Breast epithelium (tissue), 4 donors: ENCODE results near the gene CDH16. TPM values are rescaled to one million over a fixed set of nuclear protein-coding genes. Genes with fewer than 3 reads are reported as not detected.
A peak's percentile ranks its signal among the peaks of the same experiment; 100 is the strongest.

ENCODE experiments used
- DNase-seq, 2 donors: peaks; one replicate each; pipeline ENCODE4 v3.0.0-alpha.2; 2019; ENCODE audit warnings: low spot score in 2 of 2
- H3K27ac ChIP-seq, 2 donors: fragments of 200-600 bp; sonication (generic) in 1 of 2; one replicate each; pipeline ENCODE4 v1.5.1; 2016 to 2019; ENCODE audit warnings: mild to moderate bottlenecking in 1 of 2
- H3K27me3 ChIP-seq, 2 donors: fragments of 200-600 bp; sonication (generic) in 1 of 2; one replicate each; pipeline versions ENCODE4 v1.5.1 to v1.6.0; 2017 to 2019; ENCODE audit warnings: control low read depth in 1 of 2, mild to moderate bottlenecking in 1 of 2
- H3K36me3 ChIP-seq: fragments of 200-600 bp; one replicate; pipeline ENCODE4 v1.5.1; 2019
- H3K4me1 ChIP-seq, 2 donors: fragments of 200-600 bp; sonication (generic); one replicate each; pipeline ENCODE4 v1.5.1; 2016 to 2019; ENCODE audit warnings: control low read depth in 1 of 2
- H3K4me3 ChIP-seq, 3 donors: fragments of 200-600 bp; sonication (generic); 1 replicate in 2 of 3; 2 replicates in 1 of 3; pipeline ENCODE4 v1.5.1; 2016 to 2019; ENCODE audit warnings: mild to moderate bottlenecking in 3 of 3, moderate library complexity in 2 of 3
- H3K9me3 ChIP-seq, 2 donors: fragments of 200-600 bp; sonication (generic) in 1 of 2; one replicate each; pipeline ENCODE4 v1.5.1; 2016 to 2019; ENCODE audit warnings: control low read depth in 1 of 2
- POLR2A ChIP-seq: fragments of 450-650 bp; IDR thresholded peaks from one replicate; pipeline ENCODE4 v1.6.1; 2016; ENCODE audit warnings: antibody characterized with exemption, mild to moderate bottlenecking, moderate library complexity
- POLR2AphosphoS5 ChIP-seq, 3 donors: sonication (generic); formaldehyde crosslinking; IDR thresholded peaks; one replicate each; pipeline ENCODE4 v1.6.1; 2017; ENCODE audit warnings: antibody characterized with exemption in 3 of 3
- intact Hi-C: fragments of 100-400 bp; cut with DNase I; formaldehyde crosslinking; loops from one replicate; pipeline ENCODE4 v1.15.1; 2023; ENCODE audit warnings: low total_unique reads
- total RNA-seq, 3 donors: library from RNA; depleted of rRNA; stranded (reverse); fragments of >200 nt; gene quantifications; one replicate each; pipeline ENCODE4 v1.1.0, GENCODE V29; 2016
- TF ChIP-seq, protein P1 (sequence below), 3 donors: fragments of 450-650 bp; IDR thresholded peaks; one replicate each; pipeline ENCODE4 v1.5.1; 2016 to 2017; ENCODE audit warnings: antibody characterized with exemption in 3 of 3, mild to moderate bottlenecking in 3 of 3, moderate library complexity in 3 of 3

Gene CDH16
- total RNA-seq, 3 donors from 2014 or later: not detected

DNA sequence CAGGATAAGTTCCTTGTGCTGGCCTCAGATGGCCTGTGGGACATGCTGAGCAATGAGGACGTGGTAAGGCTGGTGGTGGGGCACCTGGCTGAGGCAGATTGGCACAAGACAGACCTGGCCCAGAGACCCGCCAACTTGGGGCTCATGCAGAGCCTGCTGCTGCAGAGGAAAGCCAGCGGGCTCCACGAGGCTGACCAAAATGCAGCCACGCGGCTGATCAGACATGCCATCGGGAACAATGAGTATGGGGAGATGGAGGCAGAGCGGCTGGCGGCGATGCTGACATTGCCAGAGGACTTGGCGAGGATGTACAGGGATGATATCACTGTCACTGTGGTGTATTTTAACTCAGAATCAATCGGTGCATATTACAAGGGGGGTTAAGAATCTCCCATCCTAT, 33.2 kb downstream of the CDH16 start:
- Histone ChIP-seq H3K27ac (peak overlapping the region in 1 of 2 donors; percentile 5), H3K36me3 (no peaks in the 10 kb centered on the region), H3K9me3 (no peaks in the 10 kb centered on the region), H3K4me1 (peaks cover 4 to 7% of the 10 kb centered on the region in 2 donors), H3K4me3 (no peak overlapping the region), H3K27me3 (no peaks in the 10 kb centered on the region)
- intact Hi-C loops: no loop called here
- no peak for DNase-seq
- TF ChIP-seq, protein P1, sequence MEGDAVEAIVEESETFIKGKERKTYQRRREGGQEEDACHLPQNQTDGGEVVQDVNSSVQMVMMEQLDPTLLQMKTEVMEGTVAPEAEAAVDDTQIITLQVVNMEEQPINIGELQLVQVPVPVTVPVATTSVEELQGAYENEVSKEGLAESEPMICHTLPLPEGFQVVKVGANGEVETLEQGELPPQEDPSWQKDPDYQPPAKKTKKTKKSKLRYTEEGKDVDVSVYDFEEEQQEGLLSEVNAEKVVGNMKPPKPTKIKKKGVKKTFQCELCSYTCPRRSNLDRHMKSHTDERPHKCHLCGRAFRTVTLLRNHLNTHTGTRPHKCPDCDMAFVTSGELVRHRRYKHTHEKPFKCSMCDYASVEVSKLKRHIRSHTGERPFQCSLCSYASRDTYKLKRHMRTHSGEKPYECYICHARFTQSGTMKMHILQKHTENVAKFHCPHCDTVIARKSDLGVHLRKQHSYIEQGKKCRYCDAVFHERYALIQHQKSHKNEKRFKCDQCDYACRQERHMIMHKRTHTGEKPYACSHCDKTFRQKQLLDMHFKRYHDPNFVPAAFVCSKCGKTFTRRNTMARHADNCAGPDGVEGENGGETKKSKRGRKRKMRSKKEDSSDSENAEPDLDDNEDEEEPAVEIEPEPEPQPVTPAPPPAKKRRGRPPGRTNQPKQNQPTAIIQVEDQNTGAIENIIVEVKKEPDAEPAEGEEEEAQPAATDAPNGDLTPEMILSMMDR (IDR thresholded peaks at IDR 0.05): no peak
- TF ChIP-seq POLR2A: no peak
- TF ChIP-seq POLR2AphosphoS5 (IDR thresholded peaks at IDR 0.05): no peak

DNA sequence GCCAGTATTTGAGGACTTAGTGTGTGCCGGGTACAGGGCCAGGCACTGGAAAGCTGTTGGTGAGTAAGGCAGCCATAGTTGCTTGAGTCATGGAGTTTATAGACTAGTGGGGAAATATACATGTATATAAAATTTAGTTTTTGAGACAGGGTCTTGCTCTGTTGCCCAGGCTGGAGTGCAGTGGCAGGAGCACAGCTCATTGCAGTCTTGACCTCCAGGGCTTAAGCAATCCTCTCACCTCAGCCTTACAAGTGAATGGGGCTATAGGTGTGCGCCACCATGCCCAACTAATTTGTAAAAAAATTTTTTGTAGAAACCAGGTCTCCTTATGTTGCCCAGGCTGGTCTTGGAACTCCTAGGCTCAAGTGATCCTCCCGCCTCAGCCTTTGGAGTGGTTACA, 36.0 kb downstream of the CDH16 start:
- TF ChIP-seq POLR2A (no peak), POLR2AphosphoS5 (IDR thresholded peaks at IDR 0.05) (no peak)
- TF ChIP-seq, protein P1 (IDR thresholded peaks at IDR 0.05): no peak
- Histone ChIP-seq H3K4me3 (no peak overlapping the region), H3K9me3 (no peaks in the 10 kb centered on the region), H3K27ac (no peak overlapping the region), H3K4me1 (peaks cover 4 to 7% of the 10 kb centered on the region in 2 donors), H3K36me3 (no peaks in the 10 kb centered on the region), H3K27me3 (no peaks in the 10 kb centered on the region)
- intact Hi-C loops: no loop called here
- no peak for DNase-seq

DNA sequence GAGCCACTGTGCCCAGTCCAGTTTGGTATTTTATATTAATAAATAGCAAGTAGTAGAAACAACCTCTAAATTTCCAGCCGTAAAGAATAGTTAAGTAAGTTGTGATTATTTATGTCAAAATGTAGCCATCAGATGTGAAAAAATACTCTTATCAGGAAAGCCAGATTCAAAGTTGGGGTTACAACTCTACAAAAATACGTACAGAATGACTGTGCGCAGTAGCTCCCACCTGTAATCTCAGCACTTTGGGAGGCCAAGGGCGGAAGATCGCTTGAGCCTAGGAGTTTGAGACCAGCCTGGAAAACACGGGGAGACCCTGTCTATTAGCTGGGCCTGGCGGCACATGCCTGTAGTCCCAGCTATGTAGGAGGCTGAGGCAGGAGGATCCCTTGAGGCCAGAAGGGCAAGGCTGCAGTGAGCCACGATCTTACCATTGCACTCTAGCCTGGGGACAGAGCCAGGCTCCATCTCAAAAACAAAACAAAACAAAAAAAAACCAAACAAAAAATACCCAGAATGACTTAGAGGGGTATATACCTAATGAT, 36.6 kb downstream of the CDH16 start:
- intact Hi-C loops: no loop called here
- no peaks in the 10 kb centered on the region for H3K27me3 ChIP-seq
- H3K4me1 ChIP-seq: peaks cover 4 to 7% of the 10 kb centered on the region in 2 donors
- H3K36me3 ChIP-seq: no peaks in the 10 kb centered on the region
- no peak overlapping the region for H3K27ac ChIP-seq
- no peak for DNase-seq
- no peak overlapping the region for H3K4me3 ChIP-seq
- H3K9me3 ChIP-seq: no peaks in the 10 kb centered on the region
- TF ChIP-seq POLR2A: no peak

DNA sequence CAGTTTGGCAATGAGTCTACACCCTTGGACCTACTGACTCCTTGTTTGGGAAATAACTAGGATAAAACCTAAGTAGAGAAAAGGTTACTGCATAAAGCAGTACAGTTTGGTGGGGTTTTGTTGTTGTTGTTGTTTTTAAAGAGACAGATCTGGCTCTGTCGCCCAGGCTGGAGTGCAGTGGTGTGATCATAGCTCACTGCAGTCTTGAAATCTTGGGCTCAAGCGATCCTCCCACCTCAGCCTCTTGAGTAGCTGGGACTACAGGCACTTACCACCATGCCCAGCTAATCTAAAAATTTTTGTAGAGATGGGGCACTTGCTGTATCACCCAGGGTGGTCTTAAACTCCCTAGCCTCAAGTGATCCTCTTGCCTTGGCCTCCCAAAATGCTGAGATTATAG, 37.1 kb downstream of the CDH16 start:
- DNase-seq: no peak
- Histone ChIP-seq H3K9me3 (no peaks in the 10 kb centered on the region), H3K4me1 (peaks cover 2 to 4% of the 10 kb centered on the region in 2 donors), H3K27ac (no peak overlapping the region), H3K27me3 (no peaks in the 10 kb centered on the region), H3K36me3 (no peaks in the 10 kb centered on the region), H3K4me3 (peak overlapping the region in 2 of 3 donors; percentile 24 to 84)
- TF ChIP-seq POLR2AphosphoS5 (IDR thresholded peaks at IDR 0.05): no peak
- no peak for TF ChIP-seq POLR2A
- TF ChIP-seq, protein P1 (IDR thresholded peaks at IDR 0.05): no peak
- intact Hi-C loops: no loop called here

DNA sequence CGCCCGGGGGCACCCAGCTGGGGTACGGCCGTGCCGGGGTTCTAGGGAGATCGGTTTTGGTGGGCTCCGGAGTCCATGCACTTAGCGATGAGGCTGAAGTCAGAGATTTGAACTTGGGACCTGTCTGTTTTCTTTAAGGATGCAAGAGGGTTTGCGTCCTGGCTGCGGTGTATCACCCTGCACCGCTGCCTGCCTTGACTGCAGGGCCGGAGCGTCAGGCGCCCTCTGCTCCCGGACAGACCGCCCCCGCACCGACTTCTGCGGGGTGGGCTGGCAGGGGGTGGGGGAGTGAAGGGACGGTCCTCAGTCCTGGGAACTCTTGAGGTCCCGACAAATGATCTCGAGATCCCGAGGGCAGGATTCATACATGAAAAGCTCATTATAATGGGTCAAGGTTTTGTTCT, 37.7 kb downstream of the CDH16 start:
- H3K27ac ChIP-seq: peak overlapping the region; percentile 80 to 83
- no peaks in the 10 kb centered on the region for H3K27me3 ChIP-seq
- intact Hi-C loops: no loop called here
- TF ChIP-seq, protein P1 (IDR thresholded peaks at IDR 0.05): no peak
- TF ChIP-seq POLR2AphosphoS5 (IDR thresholded peaks at IDR 0.05) (no peak), POLR2A (no peak)
- peak overlapping the region; percentile 84 to 89 (median 88) for H3K4me3 ChIP-seq
- no peaks in the 10 kb centered on the region for H3K36me3 ChIP-seq
- no peaks in the 10 kb centered on the region for H3K9me3 ChIP-seq
- peak in 1 of 2 donors; percentile 26 for DNase-seq
- H3K4me1 ChIP-seq: no peaks in the 10 kb centered on the region
